ENCODE results near the gene LHX8.

The LHX8 gene

DNA sequence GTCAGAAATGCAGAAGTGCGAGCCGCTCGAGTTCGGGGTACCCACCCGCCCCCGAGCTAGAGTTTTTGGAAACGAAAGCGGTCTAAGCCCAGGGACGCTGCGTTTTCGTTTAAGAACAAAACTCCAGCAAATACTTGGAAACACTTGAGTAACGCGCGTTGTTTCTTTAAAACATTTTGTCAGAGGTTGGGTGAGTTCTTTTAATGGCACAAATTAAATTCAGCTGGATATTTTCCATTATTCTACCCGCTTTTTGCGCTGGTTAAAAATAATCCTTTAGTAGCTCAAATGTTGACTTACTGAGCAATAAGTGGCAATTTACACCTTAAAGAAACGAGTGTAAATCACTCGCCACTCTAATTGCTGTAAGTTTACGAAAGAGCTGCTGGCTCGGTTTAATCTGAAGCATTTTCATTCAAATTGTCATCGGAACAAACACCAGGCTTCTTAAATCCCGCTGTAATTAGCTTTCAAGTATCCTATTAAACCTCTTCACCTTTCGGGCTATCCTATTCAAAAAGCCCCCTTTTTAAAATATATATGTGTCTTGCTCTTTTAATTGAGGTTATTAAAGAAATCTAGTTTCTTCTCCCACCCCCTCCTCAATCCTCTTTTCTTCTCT, 1.5 kb downstream of the LHX8 start:
- ATAC-seq = no peak
- TF ChIP-seq, protein P1, sequence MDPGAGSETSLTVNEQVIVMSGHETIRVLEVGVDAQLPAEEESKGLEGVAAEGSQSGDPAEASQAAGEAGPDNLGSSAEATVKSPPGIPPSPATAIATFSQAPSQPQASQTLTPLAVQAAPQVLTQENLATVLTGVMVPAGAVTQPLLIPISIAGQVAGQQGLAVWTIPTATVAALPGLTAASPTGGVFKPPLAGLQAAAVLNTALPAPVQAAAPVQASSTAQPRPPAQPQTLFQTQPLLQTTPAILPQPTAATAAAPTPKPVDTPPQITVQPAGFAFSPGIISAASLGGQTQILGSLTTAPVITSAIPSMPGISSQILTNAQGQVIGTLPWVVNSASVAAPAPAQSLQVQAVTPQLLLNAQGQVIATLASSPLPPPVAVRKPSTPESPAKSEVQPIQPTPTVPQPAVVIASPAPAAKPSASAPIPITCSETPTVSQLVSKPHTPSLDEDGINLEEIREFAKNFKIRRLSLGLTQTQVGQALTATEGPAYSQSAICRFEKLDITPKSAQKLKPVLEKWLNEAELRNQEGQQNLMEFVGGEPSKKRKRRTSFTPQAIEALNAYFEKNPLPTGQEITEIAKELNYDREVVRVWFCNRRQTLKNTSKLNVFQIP (CRISPR knock-in tag; IDR thresholded peaks at IDR 0.05; ENCODE audit: borderline replicate concordance, low read depth) = no peak
- TF ChIP-seq TCF4 (CRISPR knock-in tag; IDR thresholded peaks at IDR 0.05; ENCODE audit: borderline replicate concordance) = no peak

DNA sequence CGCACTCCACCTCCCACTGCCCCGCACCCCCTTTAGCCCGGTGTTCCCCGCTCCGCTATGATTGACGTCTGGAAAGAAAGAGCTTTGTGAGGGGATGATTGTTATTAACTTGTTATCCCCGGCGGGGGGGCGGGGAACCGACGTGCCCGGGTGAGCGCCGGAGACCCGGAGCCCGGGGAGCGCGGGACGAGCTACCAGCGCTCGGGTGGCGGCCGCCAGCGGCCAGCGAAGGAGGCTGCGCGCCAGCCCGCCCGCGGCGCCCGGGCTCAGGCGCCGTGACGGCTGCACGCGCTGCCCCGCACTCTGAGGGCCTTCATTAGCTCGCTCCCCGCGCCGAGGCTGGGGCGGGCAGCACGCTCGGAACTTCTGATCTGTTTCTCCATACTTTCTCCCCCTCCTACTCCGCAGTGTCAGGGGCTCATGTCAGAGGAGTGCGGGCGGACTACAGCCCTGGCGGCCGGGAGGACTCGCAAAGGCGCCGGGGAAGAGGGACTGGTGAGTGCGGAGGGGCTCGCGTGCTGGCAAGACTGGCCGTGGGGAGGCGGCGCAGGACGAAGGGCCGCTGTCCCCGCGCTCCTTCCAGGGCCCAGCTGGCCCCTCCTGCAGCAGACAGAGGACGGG, 2.1 kb downstream of the LHX8 start:
- ATAC-seq = peak; percentile 75
- no peak for TF ChIP-seq ZFP30 (CRISPR knock-in tag; IDR thresholded peaks at IDR 0.05)
- TF ChIP-seq, protein P2, sequence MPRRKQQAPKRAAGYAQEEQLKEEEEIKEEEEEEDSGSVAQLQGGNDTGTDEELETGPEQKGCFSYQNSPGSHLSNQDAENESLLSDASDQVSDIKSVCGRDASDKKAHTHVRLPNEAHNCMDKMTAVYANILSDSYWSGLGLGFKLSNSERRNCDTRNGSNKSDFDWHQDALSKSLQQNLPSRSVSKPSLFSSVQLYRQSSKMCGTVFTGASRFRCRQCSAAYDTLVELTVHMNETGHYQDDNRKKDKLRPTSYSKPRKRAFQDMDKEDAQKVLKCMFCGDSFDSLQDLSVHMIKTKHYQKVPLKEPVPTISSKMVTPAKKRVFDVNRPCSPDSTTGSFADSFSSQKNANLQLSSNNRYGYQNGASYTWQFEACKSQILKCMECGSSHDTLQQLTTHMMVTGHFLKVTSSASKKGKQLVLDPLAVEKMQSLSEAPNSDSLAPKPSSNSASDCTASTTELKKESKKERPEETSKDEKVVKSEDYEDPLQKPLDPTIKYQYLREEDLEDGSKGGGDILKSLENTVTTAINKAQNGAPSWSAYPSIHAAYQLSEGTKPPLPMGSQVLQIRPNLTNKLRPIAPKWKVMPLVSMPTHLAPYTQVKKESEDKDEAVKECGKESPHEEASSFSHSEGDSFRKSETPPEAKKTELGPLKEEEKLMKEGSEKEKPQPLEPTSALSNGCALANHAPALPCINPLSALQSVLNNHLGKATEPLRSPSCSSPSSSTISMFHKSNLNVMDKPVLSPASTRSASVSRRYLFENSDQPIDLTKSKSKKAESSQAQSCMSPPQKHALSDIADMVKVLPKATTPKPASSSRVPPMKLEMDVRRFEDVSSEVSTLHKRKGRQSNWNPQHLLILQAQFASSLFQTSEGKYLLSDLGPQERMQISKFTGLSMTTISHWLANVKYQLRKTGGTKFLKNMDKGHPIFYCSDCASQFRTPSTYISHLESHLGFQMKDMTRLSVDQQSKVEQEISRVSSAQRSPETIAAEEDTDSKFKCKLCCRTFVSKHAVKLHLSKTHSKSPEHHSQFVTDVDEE (CRISPR knock-in tag; IDR thresholded peaks at IDR 0.05) = no peak
- no peak for TF ChIP-seq ESRRG (CRISPR knock-in tag; IDR thresholded peaks at IDR 0.05)
- no peak for TF ChIP-seq SNAI2 (CRISPR knock-in tag; IDR thresholded peaks at IDR 0.05)
- TF ChIP-seq, protein P1 (CRISPR knock-in tag; IDR thresholded peaks at IDR 0.05; ENCODE audit: borderline replicate concordance, low read depth) = no peak
- TF ChIP-seq, protein P3, sequence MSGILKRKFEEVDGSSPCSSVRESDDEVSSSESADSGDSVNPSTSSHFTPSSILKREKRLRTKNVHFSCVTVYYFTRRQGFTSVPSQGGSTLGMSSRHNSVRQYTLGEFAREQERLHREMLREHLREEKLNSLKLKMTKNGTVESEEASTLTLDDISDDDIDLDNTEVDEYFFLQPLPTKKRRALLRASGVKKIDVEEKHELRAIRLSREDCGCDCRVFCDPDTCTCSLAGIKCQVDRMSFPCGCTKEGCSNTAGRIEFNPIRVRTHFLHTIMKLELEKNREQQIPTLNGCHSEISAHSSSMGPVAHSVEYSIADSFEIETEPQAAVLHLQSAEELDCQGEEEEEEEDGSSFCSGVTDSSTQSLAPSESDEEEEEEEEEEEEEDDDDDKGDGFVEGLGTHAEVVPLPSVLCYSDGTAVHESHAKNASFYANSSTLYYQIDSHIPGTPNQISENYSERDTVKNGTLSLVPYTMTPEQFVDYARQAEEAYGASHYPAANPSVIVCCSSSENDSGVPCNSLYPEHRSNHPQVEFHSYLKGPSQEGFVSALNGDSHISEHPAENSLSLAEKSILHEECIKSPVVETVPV (CRISPR knock-in tag; IDR thresholded peaks at IDR 0.05) = no peak
- no peak for TF ChIP-seq BACH2 (CRISPR knock-in tag; IDR thresholded peaks at IDR 0.05; ENCODE audit: borderline replicate concordance)
- TF ChIP-seq, protein P4, sequence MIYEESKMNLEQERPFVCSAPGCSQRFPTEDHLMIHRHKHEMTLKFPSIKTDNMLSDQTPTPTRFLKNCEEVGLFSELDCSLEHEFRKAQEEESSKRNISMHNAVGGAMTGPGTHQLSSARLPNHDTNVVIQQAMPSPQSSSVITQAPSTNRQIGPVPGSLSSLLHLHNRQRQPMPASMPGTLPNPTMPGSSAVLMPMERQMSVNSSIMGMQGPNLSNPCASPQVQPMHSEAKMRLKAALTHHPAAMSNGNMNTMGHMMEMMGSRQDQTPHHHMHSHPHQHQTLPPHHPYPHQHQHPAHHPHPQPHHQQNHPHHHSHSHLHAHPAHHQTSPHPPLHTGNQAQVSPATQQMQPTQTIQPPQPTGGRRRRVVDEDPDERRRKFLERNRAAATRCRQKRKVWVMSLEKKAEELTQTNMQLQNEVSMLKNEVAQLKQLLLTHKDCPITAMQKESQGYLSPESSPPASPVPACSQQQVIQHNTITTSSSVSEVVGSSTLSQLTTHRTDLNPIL (CRISPR knock-in tag; IDR thresholded peaks at IDR 0.05; ENCODE audit: low read depth) = no peak
- no peak for TF ChIP-seq ZNF565 (CRISPR knock-in tag; conservative IDR thresholded peaks at IDR 0.05; ENCODE audit: low read depth)
- TF ChIP-seq TCF4 (CRISPR knock-in tag; IDR thresholded peaks at IDR 0.05; ENCODE audit: borderline replicate concordance) = no peak
- no peak for TF ChIP-seq TOX (CRISPR knock-in tag; IDR thresholded peaks at IDR 0.05; ENCODE audit: borderline replicate concordance)
- no peak for TF ChIP-seq ZNF70 (CRISPR knock-in tag; IDR thresholded peaks at IDR 0.05)
- TF ChIP-seq RARB (CRISPR knock-in tag; IDR thresholded peaks at IDR 0.05) = no peak
- no peak for TF ChIP-seq ZC3H10 (CRISPR knock-in tag; IDR thresholded peaks at IDR 0.05)
- TF ChIP-seq CSDC2 (CRISPR knock-in tag; IDR thresholded peaks at IDR 0.05) = no peak
- no peak for TF ChIP-seq ZFP3 (CRISPR knock-in tag; IDR thresholded peaks at IDR 0.05)
- no peak for TF ChIP-seq OSR1 (CRISPR knock-in tag; IDR thresholded peaks at IDR 0.05)

DNA sequence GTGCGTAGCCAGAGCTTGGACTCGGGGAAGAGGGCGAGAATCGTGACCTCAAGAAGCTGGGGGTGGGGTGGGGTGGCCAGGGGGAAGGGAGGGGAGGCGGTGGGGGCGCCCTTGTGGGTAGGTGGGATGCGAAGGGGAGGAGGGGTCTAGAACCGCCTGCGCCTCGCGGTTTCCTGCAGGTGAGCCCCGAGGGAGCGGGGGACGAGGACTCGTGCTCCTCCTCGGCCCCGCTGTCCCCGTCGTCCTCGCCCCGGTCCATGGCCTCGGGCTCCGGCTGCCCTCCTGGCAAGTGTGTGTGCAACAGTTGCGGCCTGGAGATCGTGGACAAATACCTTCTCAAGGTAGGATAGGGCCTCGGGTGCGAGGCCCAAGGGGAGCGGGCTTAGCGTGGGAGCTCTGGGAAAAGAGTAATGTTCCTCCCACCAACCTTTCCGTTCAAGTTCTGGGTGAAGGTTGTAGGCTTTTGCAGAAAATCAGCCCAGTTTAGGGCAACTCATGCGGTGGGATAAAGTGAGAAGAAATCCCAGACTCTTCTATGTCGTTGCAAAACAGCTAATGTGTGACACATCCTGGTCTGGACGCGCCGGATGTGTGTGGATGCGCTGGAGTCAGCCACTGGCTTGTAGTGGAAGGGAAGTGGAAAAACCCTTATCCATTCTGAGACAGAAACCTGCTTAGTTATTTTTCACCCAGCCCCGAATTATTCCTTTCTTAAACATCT, 2.9 kb downstream of the LHX8 start:
- no peak for ATAC-seq
- TF ChIP-seq, protein P4 (CRISPR knock-in tag; IDR thresholded peaks at IDR 0.05; ENCODE audit: low read depth) = no peak
- TF ChIP-seq SNAI2 (CRISPR knock-in tag; IDR thresholded peaks at IDR 0.05) (no peak), RARB (CRISPR knock-in tag; IDR thresholded peaks at IDR 0.05) (no peak), OSR1 (CRISPR knock-in tag; IDR thresholded peaks at IDR 0.05) (no peak), ARNTL (CRISPR knock-in tag; IDR thresholded peaks at IDR 0.05; ENCODE audit: borderline replicate concordance, low read depth) (no peak), ZFP30 (CRISPR knock-in tag; IDR thresholded peaks at IDR 0.05) (no peak), ESRRG (CRISPR knock-in tag; IDR thresholded peaks at IDR 0.05) (no peak), BACH2 (CRISPR knock-in tag; IDR thresholded peaks at IDR 0.05; ENCODE audit: borderline replicate concordance) (no peak), PPARA (CRISPR knock-in tag; IDR thresholded peaks at IDR 0.05; ENCODE audit: borderline replicate concordance) (no peak), ZC3H10 (CRISPR knock-in tag; IDR thresholded peaks at IDR 0.05) (no peak), ISL1 (CRISPR knock-in tag; IDR thresholded peaks at IDR 0.05) (no peak), GLIS3 (CRISPR knock-in tag; IDR thresholded peaks at IDR 0.05) (no peak), ZNF565 (CRISPR knock-in tag; conservative IDR thresholded peaks at IDR 0.05; ENCODE audit: low read depth) (no peak), CSDC2 (CRISPR knock-in tag; IDR thresholded peaks at IDR 0.05) (no peak), ZNF70 (CRISPR knock-in tag; IDR thresholded peaks at IDR 0.05) (no peak)
- TF ChIP-seq, protein P2 (CRISPR knock-in tag; IDR thresholded peaks at IDR 0.05) = no peak
